ENCODE data around the gene KCNQ1OT1.

The KCNQ1OT1 gene

GRCh38 chr11:2651826-2652271 lies 47.9 kb downstream of the KCNQ1OT1 start:
- CTCF ChIA-PET: no interaction called here
- no peak overlapping the region for H3K27ac ChIP-seq
- TF ChIP-seq CTCF (conservative IDR thresholded peaks at IDR 0.05; ENCODE audit: low read depth): no peak
- POLR2A ChIA-PET (ENCODE audit: low non-redundant PET): no interaction called here
- DNase-seq (ENCODE audit: low spot score): no peak

- DNase-seq (ENCODE audit: low spot score): no peak
- ChIA-PET POLR2A (ENCODE audit: low non-redundant PET) (no interaction called here), CTCF (no interaction called here)
- TF ChIP-seq CTCF (conservative IDR thresholded peaks at IDR 0.05; ENCODE audit: low read depth): no peak
- no peak overlapping the region for H3K27ac ChIP-seq
Measured at GRCh38 chr11:2651054-2651617, 48.7 kb downstream of the KCNQ1OT1 start.

- ChIA-PET POLR2A (ENCODE audit: low non-redundant PET) (no interaction called here), CTCF (no interaction called here)
- no peak overlapping the region for H3K27ac ChIP-seq
- TF ChIP-seq CTCF (conservative IDR thresholded peaks at IDR 0.05; ENCODE audit: low read depth): no peak
- no peak for DNase-seq (ENCODE audit: low spot score)
Measured at GRCh38 chr11:2650343-2650867, 49.4 kb downstream of the KCNQ1OT1 start.

GRCh38 chr11:2649848-2650247 lies 49.9 kb downstream of the KCNQ1OT1 start:
- H3K27ac ChIP-seq: no peak overlapping the region
- POLR2A ChIA-PET (ENCODE audit: low non-redundant PET): no interaction called here
- no peak for TF ChIP-seq CTCF (conservative IDR thresholded peaks at IDR 0.05; ENCODE audit: low read depth)
- DNase-seq (ENCODE audit: low spot score): no peak
- CTCF ChIA-PET: no interaction called here

- CTCF ChIA-PET: no interaction called here
- POLR2A ChIA-PET (ENCODE audit: low non-redundant PET): no interaction called here
- DNase-seq (ENCODE audit: low spot score): no peak
Measured at GRCh38 chr11:2649400-2649799, 50.4 kb downstream of the KCNQ1OT1 start.

GRCh38 chr11:2647953-2648352 lies 51.8 kb downstream of the KCNQ1OT1 start:
- ChIA-PET CTCF (interaction anchor here (0.6 kb wide), 1 partner anchor 180 kb away, joined by 8 read pairs; no protein-coding TSS in a partner anchor), POLR2A (ENCODE audit: low non-redundant PET) (no interaction called here)
- no peak for TF ChIP-seq CTCF (conservative IDR thresholded peaks at IDR 0.05; ENCODE audit: low read depth)
- no peak for DNase-seq (ENCODE audit: low spot score)
- no peak overlapping the region for H3K27ac ChIP-seq

More at GRCh38 chr11:2649400-2649799, 50.4 kb downstream of the KCNQ1OT1 start:
- TF ChIP-seq CTCF (conservative IDR thresholded peaks at IDR 0.05; ENCODE audit: low read depth): no peak
- H3K27ac ChIP-seq: no peak overlapping the region
